PC-9 (cell line): Measurements from ENCODE around the gene ZFHX3.

Experiments used
- CTCF ChIP-seq: fragments of 200-600 bp; sonication (generic); conservative IDR thresholded peaks from 2 replicates; pipeline ENCODE4 v1.6.1; 2017; ENCODE audit warnings: mixed run types, antibody characterized with exemption, mild to moderate bottlenecking, moderate library complexity
- EZH2 ChIP-seq: fragments of 200-600 bp; sonication (generic); IDR thresholded peaks from 2 replicates; pipeline ENCODE4 v1.8.0; 2017; ENCODE audit warnings: antibody characterized with exemption, low read depth

- TF ChIP-seq CTCF (no peak), EZH2 (no peak)
These were observed 9.0 kb upstream of the ZFHX3 start for GRCh38 chr16:73056921-73057290.
